OCI-M1 (cell line): Measurements from ENCODE around the gene FARP1.

Experiments
- DNase-seq: peaks from one replicate; lab custom pipeline; 2025; lab: John Stamatoyannopoulos, UW

Gene FARP1

GRCh38 chr13:98201189-98201588, 58.3 kb downstream of the FARP1 start:
- no peak for DNase-seq

DNA sequence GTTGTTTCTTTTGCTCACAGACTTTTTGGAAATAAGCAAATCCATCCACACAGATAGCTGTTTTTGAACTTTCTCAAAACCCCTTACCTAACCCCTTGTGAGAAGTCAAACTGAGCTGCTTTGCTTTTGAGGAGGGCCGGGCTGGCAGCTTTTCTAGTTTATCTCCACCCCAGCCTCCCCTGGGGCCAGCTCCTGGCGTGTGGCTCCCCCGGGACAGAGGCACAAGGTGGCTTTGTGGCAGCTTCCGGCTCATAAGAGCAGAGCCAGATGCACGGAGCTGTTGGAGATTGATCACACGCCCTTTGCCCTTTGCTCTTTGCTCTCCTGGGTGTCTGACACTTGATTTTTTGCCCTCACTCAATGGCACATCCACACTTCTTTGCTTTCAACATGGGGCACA, 59.1 kb downstream of the FARP1 start:
- DNase-seq = no peak

DNA sequence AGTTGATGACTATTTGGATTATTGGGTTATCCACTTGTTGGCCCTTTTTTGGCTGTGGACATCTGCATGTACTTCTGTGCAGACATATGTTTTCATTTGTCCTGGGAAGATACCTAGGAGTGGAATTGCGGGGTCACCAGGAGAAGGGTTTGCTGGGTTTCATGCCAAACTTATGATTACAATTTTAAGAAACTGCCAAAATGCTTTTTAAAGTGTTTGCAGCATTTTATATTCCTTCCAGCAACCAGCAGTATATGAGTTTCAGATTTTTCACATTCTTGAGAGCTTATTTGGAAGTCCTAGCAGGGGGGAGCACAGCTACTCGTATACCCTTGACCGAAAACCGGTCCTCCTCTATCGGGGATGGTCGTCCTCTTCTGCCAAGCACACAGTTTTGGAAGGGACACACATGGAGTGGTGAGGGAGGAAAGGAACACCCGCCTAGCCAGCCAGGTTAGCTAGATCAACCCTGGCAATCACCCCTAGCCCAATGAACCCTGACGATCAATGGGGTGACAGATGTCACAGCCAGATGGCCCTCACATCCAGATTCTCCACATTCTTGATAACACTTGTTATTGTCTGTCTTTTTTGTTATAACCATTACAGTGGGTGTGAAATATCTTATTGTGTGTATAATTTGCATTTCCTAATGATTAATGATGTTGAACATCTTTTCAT, 60.9 kb downstream of the FARP1 start:
- DNase-seq = no peak

DNA sequence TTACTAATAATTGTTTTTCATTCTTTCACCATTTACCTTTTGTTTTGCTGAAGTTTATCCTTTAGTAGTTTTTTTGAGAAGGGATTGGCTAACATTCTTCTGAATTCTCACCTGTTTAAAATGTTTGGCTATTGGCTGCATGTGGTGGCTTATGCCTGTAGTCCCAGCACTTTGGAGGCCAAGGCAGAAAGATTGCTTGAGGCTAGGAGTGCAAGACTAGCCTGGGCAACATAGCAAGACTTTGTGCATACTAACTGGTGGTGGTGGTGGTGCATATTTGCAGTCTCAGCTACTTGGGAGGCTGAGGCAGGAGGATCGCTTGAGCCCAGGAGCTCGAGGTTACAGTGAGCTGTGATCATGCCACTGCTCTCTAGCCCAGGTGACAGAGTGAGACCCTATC, 61.7 kb downstream of the FARP1 start:
- no peak for DNase-seq

DNA sequence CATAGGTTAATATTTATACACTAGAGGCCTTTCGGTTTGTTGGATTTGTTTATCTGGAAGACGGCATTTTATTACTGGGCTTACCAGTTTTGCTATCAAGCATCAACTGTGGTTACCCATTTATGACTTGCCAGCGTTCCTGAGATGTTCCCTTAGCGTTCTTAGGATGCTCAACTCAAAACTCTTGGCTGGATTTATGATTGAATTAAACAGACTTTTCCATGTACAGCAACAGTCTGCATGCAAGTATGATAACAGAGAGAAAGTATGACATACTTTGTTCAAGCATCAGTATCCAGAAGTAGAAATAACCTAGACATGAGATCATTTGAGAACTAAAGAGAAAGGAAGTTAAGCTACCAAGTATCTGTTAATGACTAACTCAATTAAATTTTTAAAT, 64.1 kb downstream of the FARP1 start:
- no peak for DNase-seq

DNA sequence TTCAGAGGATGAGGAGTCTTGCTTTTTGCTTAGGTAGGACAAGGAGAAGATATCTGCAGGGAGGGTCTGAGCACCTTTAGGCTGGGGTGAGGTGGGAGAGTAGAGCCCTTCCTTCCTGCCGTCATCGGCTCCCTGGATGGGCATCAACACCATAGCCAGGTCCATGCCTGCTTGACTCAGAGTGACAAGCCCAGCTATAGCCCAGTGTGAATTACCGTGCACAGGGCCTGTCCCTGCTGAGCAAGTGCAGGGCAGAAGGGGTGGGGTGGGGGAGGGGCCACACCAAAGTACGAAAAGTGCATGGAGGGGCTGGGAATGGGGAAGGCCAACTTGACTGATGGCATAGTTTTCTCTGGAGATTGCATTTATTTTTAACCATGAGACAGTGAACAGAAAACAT, 64.5 kb downstream of the FARP1 start:
- no peak for DNase-seq

DNA sequence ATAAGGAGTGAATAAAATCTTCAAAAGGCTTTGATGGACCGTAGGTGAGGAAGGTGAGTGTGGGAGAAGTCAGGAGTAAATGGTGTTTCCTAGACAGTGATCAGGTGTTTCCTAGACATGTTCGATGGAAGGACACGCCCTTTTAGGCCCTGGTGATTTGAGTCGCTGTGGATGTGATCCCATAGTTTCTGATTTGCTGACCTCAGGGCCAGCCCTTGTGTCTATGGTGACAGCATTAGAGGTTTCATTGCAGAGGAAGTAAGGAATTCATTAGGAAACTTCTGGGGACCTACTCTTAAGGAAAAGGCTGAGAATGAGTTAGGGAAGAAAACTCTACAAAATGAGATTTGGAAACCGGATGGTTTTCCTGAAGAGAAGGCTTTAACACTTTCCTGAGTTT, 65.7 kb downstream of the FARP1 start:
- DNase-seq = no peak

- DNase-seq = no peak
Observed at GRCh38 chr13:98212763-98213162, 69.9 kb downstream of the FARP1 start.

GRCh38 chr13:98213354-98213753, 70.5 kb downstream of the FARP1 start:
- no peak for DNase-seq

- DNase-seq = no peak
Observed at GRCh38 chr13:98214008-98214643, 71.2 kb downstream of the FARP1 start.

DNA sequence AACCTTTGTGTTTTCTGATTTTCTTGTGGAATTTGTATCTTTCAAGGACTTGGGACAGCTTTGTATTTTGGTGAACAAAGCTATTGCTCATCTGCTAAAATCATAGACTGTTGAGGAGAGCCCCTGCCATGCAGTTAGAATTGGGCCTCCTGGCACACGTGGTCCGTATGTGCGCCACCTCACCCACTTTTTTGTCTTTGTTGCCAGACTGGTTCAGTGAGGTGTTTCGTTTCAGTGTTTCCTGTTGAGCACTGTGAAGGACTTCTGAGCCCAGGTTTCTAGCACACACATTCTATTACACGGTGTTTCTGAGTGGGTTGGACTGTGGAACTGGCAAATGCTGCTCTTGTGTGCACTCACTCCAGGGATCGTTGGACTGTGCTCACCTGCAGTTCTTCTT, 71.8 kb downstream of the FARP1 start:
- no peak for DNase-seq

GRCh38 chr13:98215508-98215907, 72.6 kb downstream of the FARP1 start:
- DNase-seq = no peak

- no peak for DNase-seq
Observed at GRCh38 chr13:98216135-98216565, 73.3 kb downstream of the FARP1 start.

GRCh38 chr13:98216711-98217285, 73.9 kb downstream of the FARP1 start:
- DNase-seq = no peak

GRCh38 chr13:98217597-98217996, 74.7 kb downstream of the FARP1 start:
- no peak for DNase-seq

DNA sequence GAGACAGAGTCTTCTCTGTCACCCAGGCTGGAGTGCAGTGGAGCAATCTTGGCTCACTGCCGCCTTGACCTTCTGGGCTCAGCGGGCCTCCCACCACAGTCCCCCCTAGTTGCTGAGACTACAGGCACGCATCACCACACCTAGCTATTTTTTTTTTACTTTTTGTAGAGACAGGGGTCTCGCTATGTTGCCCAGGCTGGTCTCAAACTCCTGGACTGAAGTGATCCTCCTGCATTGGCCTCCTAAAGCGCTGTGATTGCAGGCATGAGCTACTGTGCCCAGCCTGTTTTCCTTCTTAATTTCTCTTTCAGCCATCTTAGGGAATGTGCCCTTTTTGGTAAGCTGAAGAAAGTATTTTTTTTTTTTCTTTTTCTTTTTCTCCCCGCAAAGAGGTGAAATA, 76.8 kb downstream of the FARP1 start:
- DNase-seq = no peak

DNA sequence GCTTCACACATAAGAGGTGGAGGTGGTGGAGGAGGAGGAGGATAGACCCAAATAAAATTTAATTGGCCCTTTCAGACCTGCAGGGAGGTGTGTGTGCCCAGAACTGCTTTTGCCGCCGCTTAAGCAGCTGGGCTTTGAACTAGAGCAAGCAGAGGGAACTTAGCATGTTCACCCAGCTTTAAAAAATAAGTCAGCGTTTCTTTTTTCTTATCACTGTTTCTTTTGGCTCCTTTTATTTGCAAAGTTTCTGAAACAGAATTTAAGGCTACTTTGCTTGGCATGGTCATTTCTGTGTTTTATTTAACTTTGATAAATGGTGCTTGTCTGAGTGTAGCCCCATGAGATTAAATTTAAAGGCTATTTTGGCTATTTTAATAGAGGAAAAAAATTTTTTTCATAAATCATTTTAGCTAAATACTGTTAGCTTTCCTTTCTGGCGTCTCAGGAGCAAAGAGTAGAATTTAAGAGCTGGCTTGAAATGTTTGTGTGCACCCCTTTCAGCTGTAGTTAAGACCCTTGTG, 77.4 kb downstream of the FARP1 start:
- no peak for DNase-seq

- DNase-seq = no peak
Observed at GRCh38 chr13:98221234-98221633, 78.3 kb downstream of the FARP1 start.

DNA sequence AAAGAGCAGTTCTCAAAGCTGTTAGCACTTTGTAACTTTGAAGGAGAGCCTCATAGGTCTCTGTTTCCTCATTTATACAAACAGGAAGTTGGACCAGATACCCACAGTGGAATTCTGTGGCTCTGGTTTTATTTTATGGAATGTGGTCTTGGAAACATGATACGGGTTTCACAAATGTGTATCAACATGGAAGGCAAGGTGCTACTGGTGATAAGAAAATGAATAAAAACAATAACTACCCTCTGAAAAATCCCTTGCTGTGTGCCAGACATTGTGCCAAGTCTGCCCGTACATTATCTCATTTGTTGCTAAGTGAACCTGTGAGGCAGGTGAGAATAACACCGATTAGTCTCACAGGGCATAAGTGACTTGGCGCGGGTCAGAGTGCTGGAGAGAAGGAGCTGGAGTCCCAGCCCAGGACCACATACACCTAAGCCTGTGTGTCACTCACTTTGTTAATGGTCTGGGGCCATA, 79.2 kb downstream of the FARP1 start:
- DNase-seq = peak; percentile 10

- peak; percentile 84 for DNase-seq
Observed at GRCh38 chr13:98222816-98223215, 79.9 kb downstream of the FARP1 start.

- DNase-seq = no peak
Observed at GRCh38 chr13:98223741-98224140, 80.8 kb downstream of the FARP1 start.

DNA sequence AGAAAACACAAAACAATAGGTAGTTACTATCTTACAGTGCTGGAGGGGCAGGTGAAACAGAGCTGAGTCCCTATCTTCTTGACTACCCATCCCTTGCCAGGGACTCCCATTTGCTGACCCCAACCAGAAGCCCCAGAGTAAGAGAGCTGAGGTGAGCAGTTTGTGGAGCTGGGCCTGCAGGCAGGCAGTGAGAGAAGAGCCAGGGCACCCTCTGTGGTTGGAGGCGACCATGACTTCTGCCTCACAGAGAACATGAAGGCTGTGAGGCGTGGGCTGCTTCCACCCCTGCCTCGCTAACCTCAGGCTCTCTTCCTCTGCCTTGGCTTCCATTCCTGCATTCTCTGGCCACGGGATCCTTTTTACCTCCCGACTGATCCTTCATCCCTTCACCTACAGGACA, 81.7 kb downstream of the FARP1 start:
- DNase-seq = no peak
